GM19240 (cell line): ENCODE results near the gene KLHL8.
"Not testable (repeated sequence)": the region's sequence is repeated elsewhere in the genome, so short reads cannot be mapped to it uniquely, and the experiment has no call there.

Experiments used
- DNase-seq: peaks from one replicate; pipeline ENCODE4 v3.0.0; 2011; ENCODE audit warnings: low spot score; ENCODE audit not compliant: insufficient read length

Gene KLHL8

DNA sequence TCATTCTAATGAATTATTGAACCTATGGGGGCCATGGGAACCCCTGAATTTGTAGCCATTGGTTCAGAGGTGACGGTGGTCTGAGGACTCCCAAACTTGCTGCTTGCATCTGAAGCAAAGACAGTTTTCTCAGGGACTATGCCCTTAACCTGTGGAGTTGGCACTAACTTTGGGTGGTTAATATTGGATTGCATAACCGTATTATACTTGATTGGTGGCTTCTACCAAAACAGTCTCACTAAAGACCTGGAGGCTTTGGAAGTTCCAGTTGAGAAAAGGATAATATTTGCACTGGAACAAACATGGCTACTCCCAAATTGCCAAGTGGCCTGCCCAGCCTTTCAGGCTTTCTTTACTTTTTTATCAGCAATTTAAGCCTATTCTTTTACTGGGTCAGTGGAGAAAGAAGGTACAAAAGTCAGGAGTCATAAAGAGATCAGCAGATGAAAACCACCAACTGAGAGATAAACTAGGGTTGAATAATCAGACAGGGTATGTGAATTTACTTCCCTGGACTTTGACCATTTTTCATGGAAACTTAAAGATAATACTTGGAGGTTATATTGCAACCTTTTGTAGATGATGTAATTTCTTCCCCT is 7.9 kb upstream of the KLHL8 start:
- DNase-seq: no peak

DNA sequence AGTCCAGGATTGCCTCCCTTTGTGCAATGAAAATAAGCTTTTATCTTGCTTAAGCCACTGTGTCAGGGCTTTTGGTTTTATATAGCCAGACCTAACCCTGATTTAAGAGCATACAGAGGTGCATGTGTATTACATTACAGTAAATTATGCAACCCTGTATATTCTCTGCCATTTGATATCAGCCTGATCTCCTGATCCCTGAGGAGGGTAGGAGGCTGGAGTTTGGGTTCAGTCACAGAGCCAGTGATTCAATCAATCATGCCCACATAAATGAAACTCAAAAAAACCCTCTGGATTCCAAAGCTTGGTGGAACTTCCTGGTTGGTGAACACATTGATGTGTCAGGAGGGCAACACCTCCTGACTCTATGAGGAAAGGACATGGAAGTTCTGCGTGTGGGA is 7.3 kb upstream of the KLHL8 start:
- no peak for DNase-seq

DNA sequence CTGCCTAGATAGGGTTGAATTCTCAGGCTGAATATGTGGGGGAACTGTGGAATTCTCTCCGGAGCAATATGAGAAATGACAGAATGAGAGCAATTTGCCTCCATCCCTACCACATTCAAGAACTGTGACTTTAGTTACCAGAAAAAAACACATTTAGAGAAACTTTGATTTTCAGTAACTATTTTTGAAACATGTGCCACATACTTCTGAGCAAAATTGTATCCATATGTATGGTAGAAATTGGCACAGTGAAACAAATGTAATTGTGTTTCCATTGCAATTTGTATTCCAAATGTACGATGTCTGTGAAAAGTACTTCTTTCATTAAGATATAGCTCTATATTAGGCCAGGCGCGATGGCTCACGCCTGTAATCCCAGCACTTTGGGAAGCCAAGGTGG is 5.5 kb upstream of the KLHL8 start:
- DNase-seq: no peak

DNA sequence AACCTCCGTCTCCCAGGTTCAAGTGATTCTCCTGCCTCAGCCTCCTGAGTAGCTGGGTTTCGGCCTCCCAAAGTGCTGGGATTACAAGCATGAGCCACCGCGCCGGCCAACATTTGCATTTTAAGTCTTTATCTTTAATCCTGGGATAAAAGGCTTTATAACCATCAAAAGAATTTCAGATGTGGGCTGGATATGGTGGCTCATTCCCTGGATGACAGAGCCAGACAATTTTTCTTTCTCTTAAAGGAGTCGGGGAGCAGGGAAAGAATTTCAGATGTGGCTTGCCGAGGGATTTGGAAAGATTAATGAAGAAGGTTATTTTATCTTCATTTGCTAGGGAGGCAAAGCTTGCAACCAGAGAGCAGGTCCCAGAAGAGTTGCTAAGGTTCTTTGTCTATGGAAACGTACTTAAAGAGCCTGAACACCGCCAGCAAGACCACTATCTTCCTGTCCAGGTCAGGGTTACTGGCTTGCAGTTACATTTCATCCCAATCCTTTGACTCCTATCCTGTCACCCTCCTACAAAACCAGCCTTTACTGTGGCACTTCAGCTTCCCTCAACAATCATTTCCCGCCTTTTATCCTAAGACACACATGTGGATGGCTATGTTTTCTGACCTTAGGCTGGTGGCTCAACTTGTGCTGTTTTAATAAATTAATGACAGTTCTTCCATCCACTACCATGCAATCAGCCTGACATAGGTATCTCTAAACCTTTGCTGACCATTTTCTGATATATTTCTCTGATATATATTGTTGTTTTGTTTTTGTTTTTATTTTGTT is 3.9 kb upstream of the KLHL8 start:
- DNase-seq: no peak

DNA sequence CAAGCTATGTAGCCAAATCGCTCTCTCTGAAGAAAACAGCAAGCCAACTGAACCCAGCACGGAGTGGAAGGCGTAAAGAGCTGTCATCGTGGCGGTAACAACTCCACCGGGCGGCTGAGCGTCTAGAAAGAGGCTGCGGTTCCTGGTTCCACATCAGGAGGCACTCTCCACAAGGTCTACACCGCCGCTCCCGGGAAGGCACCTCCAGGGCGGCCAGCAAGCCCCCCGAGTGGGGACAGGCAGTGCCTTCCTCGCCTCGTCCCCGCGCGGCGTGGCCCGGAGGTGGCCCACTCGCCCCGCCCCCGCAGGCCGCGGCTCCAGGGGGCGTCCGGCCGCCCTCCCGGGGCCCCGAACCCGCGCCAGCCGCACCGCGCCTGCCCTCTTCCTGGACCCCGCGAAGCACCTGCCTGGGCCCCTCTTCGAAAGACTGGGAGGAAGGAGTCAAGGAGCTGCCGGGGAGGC is 755 bp downstream of the KLHL8 start:
- DNase-seq: peak; percentile 14

DNA sequence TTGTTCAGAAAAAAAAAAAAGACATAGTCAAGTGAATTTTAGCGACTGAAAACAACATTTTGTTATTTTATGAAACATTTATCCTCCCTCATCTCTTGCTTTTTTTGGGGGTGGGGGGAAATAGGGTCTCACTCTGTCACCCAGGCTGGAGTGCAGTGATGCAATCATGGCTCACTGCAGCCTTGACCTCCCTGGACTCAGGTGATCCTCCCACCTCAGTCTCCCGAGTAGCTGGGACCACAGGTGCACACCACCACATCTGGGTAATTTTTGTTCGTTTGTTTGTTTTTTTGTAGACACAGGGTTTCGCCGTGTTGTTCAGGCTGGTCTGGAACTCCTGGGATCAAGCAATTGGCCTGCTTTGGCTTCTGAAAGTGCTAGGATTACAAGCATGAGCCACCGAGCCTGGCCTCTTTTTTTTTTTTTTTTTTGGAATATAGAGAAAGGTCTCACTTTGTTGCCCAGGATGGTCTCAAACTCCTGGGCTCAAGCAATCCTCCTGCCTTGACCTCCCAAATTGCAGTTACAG is 3.1 kb downstream of the KLHL8 start:
- not testable (repeated sequence) for DNase-seq

DNA sequence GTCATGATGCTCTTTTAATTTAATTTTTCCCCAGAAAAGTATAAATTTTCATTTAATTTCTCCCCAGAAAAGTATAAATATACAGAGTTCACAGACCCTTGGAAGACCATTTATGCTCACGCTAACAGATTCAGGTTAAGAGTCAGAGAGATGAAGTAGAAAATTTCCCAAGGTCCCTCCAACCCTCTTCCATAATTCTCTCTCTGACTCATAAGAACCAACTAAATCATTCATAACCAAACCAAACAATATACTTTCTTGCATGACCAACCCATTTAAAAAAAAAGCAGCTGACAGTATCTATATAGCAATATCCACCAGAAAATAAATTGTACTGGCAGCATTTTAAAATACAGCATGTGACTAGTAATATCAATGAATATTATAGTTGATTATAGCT is 3.9 kb downstream of the KLHL8 start:
- DNase-seq: no peak

DNA sequence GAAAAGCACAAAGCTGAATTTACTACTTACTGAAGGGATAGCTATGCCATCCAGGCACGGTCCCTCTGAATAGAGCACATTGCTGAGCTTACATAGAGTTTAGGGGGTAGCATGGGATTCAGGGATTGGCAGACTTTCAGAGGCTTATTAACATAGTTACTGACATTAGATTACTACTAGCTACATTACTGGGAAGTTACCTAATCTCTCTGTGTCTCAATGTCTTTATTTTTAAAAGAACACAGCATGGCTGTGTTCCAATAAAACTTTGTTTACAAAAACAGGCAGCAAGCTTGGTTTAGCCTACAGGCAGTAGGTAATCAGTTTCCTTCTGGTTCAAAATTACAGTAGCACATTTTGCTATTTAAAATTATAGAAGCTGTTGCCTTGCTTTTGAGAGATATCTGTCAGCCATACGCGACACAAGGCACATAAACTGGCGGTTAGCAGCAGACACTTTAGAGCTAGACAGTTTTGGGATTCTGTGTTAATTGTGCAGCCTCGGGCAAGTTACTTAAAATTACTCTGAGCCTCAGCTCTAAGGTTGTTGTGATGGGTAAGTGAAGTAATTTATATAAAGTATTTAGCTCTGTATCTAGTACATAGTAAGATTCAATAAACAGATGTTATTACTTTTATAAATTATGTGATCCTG is 6.9 kb downstream of the KLHL8 start:
- DNase-seq: no peak

DNA sequence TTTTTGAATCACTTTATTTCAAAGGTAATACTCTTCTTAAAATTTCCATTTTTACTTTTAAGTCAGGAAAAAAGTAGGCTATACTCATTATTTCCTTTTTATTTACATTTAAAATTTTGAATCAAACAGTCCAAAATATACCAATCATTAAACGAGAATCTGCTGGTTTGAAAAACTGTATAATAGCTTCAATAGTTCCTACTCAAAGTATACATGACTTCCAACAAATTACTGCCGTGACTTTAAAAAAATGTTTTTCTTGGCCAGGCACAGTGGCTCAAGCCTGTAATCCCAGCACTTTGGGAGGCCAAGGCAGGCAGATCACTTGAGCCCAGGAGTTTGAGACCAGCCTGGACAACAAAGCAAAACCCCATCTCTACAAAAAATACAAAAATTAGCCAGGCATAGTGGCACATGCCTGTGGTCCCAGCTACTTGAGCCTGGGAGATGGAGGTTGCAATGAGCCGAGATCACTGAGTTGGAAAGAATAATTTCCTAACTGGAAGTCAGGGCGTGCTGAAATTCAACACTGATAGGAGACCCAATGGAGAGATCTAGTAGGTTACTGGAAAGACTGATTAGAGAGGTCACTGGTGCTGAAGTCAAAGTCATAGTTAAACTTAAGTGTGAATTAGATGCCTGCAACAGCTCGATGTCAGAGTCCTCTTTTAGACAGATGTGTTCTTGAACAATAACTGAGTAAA is 9.0 kb downstream of the KLHL8 start:
- DNase-seq: no peak

DNA sequence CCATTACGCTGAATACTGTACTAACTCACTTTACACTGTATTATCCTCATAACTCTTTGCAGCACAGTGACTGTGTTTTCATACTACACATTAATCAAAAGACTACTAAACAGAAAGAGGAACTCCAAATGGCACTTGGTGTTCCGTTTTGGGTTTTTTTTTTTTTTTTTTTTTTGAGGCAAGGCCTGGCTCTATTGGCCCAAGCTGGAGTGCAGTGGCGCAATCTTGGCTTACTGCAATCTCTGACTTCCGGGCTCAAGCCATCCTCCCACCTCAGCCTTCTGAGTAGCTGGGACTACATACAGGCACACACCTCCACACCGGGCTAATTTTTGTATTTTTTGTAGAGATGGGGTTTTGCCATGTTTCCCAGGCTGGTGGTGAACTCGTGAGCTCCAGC is 10.7 kb downstream of the KLHL8 start:
- DNase-seq: peak; percentile 3

DNA sequence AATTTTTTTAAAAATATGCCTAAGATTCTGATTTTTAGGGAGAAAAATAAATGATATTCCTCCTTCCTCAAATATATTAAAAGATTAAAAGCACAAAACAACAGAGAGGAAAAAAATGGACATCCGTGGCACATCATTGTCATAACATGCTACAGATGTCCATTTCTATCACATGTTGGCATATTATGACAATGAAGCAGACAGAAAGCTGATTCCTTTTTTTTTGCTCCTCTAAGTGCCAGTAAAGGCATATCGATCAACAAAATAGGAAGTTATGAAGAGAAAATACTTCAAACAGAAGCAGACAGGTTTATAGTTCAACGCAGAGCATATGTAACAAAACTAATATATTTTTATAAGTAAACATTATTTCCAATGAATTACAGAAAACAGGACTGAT is 11.2 kb downstream of the KLHL8 start:
- DNase-seq: no peak

DNA sequence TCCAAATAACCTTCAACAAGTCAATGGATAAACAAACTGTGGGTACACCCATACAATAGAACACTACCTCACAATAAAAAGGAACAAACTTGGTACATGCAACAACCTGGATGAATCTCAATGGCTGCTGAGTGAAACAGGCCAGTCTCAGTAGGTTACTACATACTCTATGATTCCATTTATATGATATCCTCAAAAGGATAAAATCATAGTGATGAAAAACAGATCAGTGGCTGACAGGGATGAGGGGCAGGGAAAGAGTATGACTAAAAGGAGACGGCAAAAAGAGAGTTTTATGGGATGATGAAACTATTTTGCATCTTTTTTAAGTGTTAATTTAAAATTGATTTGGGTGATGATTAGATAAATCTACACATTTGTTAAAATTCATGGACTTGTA is 15.9 kb downstream of the KLHL8 start:
- no peak for DNase-seq

DNA sequence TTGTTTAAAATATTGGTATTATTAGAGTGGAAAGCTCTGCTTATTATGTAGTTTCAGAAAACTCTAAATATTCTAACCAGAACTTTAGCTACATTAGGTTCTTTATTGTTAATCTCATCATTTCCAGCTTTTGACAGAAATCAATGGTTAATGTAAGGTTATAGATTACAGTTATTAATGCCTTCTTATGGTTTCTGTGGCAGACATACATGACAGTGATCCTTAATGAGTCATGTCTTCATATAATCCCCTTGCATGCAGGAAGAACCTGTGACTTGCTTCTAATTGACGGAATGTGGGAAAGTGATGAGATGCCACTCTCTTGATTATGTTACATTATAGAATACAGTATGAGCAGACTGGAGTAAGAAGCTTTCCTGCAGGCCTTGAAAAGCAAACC is 23.5 kb downstream of the KLHL8 start:
- DNase-seq: no peak

DNA sequence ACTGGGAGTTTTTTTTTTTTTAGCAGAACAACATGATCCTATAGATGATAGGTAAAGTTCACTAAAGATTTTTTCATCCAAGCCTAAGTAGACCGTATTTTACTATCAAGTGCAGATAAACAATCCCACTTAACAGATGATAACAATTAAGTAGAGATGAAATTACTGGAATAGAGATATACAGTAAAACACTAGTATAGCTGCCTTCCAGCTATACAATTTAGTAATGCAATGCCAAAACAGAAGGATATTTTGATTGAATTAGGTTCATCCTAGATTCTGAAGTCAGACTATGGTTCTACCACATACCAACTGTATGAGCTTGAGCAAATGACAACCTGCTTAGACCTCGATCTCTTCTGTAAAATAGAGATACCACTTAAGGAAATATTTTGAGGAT is 24.3 kb downstream of the KLHL8 start:
- DNase-seq: no peak

DNA sequence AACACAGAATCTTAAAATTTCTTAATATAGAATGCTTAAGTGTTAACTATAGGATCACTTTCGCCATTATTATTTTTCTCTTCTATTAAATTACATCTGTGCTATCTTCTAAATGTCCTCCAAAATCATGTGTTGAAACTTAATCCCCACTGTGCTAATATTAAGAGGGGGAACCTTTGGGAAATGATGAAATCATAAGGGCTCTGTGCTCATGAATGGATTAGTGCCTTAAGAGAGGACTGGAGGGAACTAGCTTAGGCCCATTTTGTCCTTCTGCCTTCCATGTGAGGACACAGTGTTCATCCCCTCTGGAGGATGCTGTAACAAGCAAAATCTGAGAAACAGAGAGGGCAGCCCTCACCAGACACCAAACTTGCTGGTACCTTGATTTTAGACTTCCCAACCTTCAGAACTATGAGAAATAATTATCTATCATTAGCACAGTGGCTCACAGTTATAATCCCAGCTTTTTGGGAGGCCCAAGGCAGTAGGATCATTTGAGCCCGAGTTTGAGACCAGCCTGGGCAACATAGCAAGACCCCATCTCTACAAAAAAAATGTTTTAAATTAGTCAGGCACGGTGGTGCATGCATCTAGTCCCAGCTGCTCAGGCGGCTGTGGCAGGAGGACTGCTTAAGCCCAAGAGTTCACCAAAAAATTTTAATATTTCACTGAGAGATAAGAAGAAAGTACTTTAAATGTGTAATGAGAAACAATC is 26.3 kb downstream of the KLHL8 start:
- no peak for DNase-seq

DNA sequence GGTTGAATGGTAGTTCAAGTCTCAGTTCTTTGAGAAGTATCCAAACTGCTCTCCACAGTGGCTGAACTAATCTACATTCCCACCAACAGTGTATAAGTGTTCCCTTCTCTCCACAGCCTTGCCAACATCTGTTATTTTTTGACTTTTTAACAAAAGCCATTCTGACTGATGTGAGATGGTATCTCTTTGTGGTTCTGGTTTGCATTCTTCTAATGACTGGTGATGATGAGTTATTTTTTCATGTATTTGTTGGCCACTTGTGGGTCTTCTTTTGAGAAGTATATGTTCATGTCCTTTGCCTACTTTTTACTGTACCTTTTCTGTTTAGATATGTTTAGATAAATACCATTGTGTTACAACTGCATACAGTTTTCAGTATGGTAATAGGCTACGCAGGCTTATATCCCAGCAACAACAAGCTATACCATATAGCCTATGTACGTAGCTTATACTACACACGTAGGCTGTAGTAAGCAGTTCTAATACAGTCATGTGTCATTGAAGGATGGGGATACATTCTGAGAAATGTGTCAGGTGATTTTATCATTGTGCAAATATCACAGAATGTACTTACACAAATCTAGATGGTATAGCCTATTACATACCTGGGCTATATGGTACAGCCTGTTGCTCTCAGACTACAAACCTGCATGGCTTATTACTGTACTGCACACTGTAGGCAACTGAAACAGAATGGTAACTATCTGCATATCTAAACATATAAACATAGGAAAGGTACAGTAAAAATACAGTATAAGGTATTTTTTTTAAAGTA is 28.1 kb downstream of the KLHL8 start:
- no peak for DNase-seq

DNA sequence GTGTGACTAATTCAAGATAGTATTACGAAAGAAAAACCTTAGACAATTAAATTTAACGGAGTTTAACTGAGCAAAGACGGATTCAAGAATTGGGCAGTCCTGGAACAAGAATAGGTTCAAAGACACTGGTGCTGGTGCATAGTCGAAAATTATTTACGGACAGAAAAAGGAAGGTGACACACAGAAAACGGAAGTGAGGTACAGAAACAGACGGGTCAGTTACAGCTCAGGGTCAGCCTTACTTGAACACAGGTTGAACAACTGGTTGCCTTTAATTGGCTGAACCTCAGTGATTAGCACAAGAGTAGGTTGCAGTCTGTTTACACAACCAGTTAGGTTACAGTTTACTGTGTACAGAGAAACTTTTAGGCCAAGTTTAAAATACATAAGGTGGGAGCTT is 31.5 kb downstream of the KLHL8 start:
- DNase-seq: no peak

DNA sequence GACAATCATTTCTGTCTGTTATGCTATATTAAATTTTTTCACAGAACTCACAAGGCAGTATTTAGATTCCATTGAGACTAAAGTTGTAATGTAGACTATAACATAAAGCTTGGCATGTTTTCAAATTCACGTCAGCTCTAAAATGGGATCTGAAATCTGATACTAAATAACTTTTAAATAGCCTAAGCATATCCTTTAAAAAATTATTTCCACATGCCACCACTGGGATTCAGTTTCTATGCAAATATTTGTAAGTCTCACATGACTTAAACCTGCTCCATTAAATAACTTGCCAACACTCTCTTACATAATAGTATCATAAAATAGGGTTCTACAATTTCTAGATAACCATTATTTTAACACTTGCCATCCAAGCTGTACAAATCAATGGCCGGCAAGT is 32.4 kb downstream of the KLHL8 start:
- DNase-seq: no peak

DNA sequence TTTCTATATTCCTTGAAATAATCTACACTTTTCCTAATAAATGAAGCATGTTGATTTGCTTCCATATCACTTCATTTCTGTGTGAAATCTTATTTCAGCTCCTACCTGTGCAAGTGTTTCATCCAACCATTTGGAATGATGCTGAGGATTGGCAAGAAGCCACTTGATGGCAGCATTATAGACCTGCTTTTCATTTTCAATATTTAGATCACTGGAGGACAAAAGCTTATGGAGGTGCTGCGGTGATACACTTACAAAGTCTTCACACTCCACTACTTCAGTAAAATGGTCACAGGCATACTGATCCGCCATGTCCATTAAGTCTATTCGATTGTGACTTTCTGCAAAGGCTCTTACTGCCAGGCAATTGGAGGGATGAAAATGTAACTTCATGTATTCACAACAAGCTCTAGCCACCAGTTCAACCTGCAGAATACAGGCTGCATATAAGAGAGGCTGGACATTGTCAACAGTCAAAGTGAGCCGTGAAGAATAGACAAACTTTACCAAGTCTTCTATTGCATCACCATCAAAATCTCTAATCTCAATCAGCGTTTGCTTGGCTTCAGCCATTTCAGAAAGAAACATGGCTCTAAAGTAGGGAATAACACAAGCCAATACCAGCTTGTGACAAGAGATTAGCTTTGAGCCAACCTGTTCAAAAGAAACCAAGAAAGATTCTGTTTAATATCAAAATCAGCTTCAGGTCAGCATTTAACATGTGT is 35.1 kb downstream of the KLHL8 start:
- DNase-seq: no peak

DNA sequence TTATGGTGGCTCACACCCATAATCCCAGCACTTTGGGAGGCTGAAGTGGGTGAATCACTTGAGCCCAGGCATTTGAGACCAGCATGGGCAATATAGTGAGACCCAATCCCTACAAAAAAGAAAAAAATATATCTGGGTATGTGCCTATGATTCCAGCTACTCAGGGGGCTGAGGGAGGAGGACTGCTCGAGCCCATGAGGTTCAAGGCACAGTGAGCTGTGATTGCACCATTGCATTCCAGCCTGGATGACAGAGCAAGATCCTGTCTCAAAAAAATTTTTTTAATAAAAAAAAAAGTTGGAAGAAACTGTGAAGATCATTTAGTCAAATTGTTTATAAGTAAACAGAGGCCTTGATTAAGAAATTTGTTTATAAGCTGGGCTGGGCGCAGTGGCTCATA is 39.7 kb downstream of the KLHL8 start:
- no peak for DNase-seq
